Measurements from ENCODE around the gene GTF2IRD2. TPM values are rescaled to one million over a fixed set of nuclear protein-coding genes. Genes with fewer than 3 reads are reported as not detected.
"Not testable (repeated sequence)": the region's sequence is repeated elsewhere in the genome, so short reads cannot be mapped to it uniquely, and the experiment has no call there.

Gene GTF2IRD2
- total RNA-seq, 2 donors from 2014 or later = 12.4 to 16.3 TPM

- H3K4me3 Mint-ChIP-seq; ATAC-seq; H3K36me3 Mint-ChIP-seq (ENCODE audit: low read depth); H3K27ac Mint-ChIP-seq; DNase-seq; H3K4me1 Mint-ChIP-seq; H3K27me3 Mint-ChIP-seq; H3K9me3 ChIP-seq (ENCODE audit: control insufficient read depth, low read length, poor library complexity, severe bottlenecking): not testable (repeated sequence)
These were observed 79.3 kb downstream of the GTF2IRD2 start for GRCh38 chr7:74772093-74772492.

DNA sequence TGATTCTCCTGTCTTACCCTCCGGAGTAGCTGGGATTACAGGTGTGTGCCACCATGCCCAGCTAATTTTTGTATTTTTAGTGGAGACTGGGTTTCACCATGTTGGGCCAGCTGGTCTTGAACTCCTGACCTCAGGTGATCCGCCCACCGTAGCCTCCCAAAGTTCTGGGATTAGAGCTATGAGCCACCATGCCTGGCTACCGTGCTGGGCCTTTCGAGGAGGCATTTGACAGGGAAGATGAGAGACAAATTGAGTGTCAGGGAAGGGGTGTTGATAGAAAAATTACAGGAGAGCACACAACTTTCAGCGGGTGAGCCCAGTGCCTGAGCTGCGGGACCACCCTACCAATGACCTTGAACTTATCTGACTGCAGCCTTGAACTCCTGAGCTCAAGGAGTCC is 81.3 kb downstream of the GTF2IRD2 start:
- H3K36me3 Mint-ChIP-seq (ENCODE audit: low read depth); H3K4me3 Mint-ChIP-seq; DNase-seq; ATAC-seq; H3K9me3 ChIP-seq (ENCODE audit: control insufficient read depth, low read length, poor library complexity, severe bottlenecking); H3K27me3 Mint-ChIP-seq; H3K27ac Mint-ChIP-seq; H3K4me1 Mint-ChIP-seq: not testable (repeated sequence)

GRCh38 chr7:74766991-74767390 is 84.4 kb downstream of the GTF2IRD2 start:
- not testable (repeated sequence) for H3K27ac Mint-ChIP-seq; H3K27me3 Mint-ChIP-seq; H3K4me1 Mint-ChIP-seq; H3K36me3 Mint-ChIP-seq (ENCODE audit: low read depth); H3K4me3 Mint-ChIP-seq; DNase-seq; H3K9me3 ChIP-seq (ENCODE audit: control insufficient read depth, low read length, poor library complexity, severe bottlenecking); ATAC-seq

DNA sequence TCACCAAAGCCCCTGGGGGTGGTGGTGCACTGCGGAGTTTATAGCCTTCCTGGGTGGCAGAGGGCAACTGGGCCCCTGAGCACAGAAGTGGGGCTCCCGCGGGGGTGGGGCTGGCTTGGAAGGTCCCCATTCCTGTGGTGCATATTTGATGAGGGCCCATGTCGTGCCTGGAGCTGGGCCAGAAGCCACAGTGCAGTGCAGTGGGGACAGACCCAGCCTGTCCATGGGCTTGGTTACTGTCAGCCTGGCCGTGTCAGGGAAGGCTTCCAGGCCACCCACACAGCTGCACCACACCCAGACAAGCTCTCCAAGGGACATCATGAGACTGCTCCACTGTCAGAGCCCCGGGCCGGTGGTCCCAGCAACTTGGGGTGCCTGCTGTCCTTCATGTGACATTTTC is 84.9 kb downstream of the GTF2IRD2 start:
- DNase-seq; H3K4me3 Mint-ChIP-seq; H3K36me3 Mint-ChIP-seq (ENCODE audit: low read depth); H3K27me3 Mint-ChIP-seq; ATAC-seq; H3K27ac Mint-ChIP-seq; H3K4me1 Mint-ChIP-seq; H3K9me3 ChIP-seq (ENCODE audit: control insufficient read depth, low read length, poor library complexity, severe bottlenecking): not testable (repeated sequence)

DNA sequence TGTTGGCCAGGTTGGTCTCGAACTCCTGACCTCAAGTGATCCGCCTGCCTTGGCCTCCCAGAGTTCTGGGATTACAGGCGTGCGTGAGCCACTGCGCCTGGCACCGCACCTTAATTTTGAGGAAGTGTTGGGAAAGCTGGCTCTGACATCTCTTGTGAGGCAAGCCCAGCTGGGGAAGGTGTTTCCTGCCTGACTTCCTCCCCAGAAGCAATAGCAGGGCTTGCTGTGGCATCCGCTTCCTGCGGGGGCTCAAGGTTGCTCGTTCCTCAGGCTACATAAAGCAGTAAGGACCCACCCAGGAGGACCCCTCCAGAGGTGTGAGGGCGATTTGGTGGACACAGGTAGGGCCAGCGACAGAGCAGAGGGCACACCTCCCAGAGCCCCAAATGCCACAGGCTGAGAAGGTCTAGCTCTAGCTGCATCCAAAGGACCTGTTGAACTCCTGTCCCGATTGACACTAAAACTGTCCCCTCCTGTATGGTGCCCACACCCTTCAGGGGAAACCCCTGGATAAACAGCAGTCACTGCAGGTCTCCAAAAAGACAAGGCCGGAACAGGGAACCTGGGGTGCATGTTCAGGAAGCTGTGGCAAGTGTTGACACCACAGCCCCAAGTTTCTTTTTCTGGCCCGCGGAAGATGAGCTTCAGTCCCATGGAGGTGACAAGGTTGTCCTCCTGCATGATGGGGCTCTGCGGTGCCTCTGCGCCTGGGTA is 86.0 kb downstream of the GTF2IRD2 start:
- not testable (repeated sequence) for H3K4me3 Mint-ChIP-seq; H3K36me3 Mint-ChIP-seq (ENCODE audit: low read depth); DNase-seq; H3K27me3 Mint-ChIP-seq; H3K9me3 ChIP-seq (ENCODE audit: control insufficient read depth, low read length, poor library complexity, severe bottlenecking); H3K27ac Mint-ChIP-seq; H3K4me1 Mint-ChIP-seq
- peak; percentile 81 for ATAC-seq

DNA sequence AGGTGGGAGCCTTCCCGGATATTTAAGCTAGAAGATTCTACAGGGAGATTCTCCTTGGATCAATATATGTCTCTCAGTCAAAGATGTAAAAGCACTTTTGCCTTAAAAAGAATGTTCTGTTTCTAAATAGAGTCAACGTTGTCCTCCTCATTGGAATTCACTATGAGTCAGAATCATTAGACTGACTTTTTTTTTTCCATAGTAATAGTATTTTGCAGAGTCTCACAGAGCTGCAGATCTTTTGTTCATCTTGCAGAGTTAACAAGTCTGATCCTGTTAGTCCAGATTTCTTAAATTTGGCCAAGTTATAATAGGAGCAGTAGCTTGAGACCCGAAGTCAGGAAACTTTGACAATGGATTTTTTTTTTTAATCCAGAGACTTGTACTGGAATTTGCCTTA is 92.4 kb downstream of the GTF2IRD2 start:
- H3K36me3 Mint-ChIP-seq (ENCODE audit: low read depth); H3K4me3 Mint-ChIP-seq; H3K4me1 Mint-ChIP-seq; H3K27ac Mint-ChIP-seq; H3K27me3 Mint-ChIP-seq; ATAC-seq; H3K9me3 ChIP-seq (ENCODE audit: control insufficient read depth, low read length, poor library complexity, severe bottlenecking); DNase-seq: not testable (repeated sequence)

DNA sequence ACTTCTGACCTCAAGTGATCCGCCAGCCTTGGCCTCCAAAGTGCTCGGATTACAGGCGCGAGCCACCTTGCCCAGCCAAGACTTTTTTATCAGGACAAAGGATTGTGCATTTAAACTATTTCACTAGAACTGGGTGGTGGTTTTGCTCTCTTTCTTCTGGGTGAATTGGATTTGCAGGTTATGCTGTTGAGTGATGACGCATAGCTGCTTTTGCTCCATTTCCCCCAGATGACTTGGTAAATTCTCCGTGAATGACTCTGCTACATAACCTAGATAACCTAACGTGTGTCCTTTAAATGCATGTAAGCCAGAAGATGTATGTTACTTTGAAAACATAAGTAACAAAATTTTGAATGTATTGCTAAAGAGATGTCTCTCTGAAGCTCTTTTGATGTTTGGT is 93.1 kb downstream of the GTF2IRD2 start:
- not testable (repeated sequence) for H3K27me3 Mint-ChIP-seq; DNase-seq; H3K36me3 Mint-ChIP-seq (ENCODE audit: low read depth); ATAC-seq; H3K4me3 Mint-ChIP-seq; H3K4me1 Mint-ChIP-seq; H3K27ac Mint-ChIP-seq; H3K9me3 ChIP-seq (ENCODE audit: control insufficient read depth, low read length, poor library complexity, severe bottlenecking)

GRCh38 chr7:74756673-74757072 is 94.7 kb downstream of the GTF2IRD2 start:
- not testable (repeated sequence) for DNase-seq; H3K27ac Mint-ChIP-seq; H3K36me3 Mint-ChIP-seq (ENCODE audit: low read depth); H3K4me3 Mint-ChIP-seq; H3K27me3 Mint-ChIP-seq; ATAC-seq; H3K4me1 Mint-ChIP-seq; H3K9me3 ChIP-seq (ENCODE audit: control insufficient read depth, low read length, poor library complexity, severe bottlenecking)

DNA sequence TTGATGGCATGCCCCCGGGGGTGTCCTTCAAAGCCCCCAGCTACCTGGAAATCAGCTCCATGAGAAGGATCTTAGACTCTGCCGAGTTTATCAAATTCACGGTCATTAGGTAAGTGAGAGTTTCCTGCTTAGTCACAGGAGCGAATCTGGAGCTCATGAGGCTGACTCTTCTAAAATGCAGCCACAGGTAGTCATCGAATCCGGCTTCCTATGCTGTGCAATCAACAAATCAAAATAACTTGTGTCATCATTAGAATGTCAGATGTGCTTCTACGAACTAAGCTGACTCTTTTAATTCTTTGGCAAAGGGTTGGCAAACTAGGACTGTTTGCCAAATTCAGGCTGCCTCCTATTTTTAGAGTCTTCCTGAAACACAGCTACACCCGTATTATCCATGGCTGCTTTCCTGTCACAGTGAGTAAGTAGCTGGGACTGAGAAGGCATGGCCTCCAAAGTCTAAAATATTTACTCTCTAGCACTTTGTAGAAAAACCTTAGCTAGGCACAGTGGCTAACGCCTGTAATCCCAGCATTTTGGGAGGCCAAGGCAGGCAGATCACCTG is 97.4 kb downstream of the GTF2IRD2 start:
- H3K4me3 Mint-ChIP-seq; H3K9me3 ChIP-seq (ENCODE audit: control insufficient read depth, low read length, poor library complexity, severe bottlenecking); ATAC-seq; DNase-seq; H3K36me3 Mint-ChIP-seq (ENCODE audit: low read depth); H3K27ac Mint-ChIP-seq; H3K4me1 Mint-ChIP-seq; H3K27me3 Mint-ChIP-seq: not testable (repeated sequence)

Other genes with a start within 250 kb of the GTF2IRD2 start
- gene GTF2I, start 193.9 kb downstream of the GTF2IRD2 start, total RNA-seq = 100 to 1,000 TPM; 127 to 141 TPM
- gene NCF1, start 77.6 kb downstream of the GTF2IRD2 start, total RNA-seq = 10 to 100 TPM in 1 of 2 donors, 1 to 10 TPM in 1; 1.1 to 14.6 TPM
- 1 to 10 TPM; 5.5 to 7.0 TPM for gene CASTOR2, start 113.1 kb upstream of the GTF2IRD2 start, total RNA-seq
- gene RCC1L, start 222.2 kb upstream of the GTF2IRD2 start, total RNA-seq = 10 to 100 TPM; 21.1 to 23.7 TPM
- gene GTF2IRD2B, start 241.0 kb upstream of the GTF2IRD2 start, total RNA-seq = 10 to 100 TPM; 36.7 to 40.8 TPM